Measurements from ENCODE around the gene GYG1.
A peak's percentile ranks its signal among the peaks of the same experiment; 100 is the strongest.

The GYG1 gene

DNA sequence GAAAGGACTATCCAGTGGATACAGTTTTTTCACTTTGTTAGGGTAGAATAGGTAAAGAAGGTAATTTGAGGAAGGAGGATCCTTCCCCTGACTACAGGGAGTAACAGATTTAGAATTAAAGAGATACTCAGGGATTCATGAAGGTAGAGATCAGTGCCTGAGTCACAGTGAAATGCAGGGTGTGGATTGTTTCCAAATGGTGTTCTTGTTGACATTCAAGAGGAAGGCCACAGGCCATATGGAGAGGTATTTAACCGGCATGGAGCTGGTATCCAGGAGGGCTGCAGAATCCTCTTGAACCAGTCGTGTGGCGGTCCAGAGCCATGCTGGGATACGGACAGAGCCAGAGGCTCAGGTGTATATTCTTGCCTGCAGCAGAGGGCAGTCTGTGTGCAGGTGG, 28.2 kb downstream of the GYG1 start:
- no peak for DNase-seq

DNA sequence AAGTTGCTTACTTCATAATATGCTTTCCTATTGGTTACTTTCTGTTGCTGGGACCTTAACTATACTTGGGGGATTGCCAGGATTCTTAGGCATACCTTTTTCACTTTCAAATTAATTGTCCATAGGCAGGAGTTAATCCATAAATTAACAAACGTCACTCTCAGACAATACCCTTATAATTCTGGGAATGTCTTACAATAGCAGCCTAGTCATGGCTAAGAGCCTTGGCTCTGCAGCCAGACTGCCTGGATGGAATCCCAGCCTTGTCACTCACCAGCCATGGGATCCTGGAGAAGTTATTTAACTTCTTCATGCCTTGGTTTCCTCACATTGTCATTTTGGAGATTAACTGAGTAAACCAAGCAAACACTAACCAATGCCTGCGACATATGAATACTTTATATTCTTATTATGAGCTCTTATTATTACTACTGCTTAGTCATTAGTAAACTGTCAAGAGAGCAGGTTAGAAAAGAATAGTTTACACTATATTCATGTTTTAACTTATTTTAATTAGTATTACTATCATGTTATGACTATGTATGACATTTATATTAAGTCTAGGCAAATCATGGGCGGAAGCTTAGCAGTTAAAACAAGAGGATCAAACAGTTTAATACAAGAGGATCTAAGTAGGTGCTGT, 29.0 kb downstream of the GYG1 start:
- no peak for DNase-seq

DNA sequence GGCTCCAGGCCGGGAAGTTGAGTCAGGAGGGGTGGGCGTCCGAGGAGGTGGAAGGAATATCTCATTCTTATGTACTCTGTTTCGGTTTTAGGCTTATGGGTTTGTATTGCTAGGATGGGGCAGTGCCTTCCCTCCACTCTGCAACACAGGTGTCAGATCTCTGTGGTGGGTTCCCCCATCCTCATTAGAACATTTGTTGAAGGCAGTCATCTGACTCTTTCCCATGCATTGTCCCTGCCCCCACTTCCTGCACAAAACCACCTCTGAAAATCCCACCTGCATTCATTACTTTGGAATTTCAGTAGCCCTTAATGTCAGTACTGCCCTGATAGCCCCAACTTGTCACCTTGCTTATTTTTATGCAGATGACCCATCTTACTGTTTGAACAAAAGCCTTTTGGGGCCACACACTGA, 29.5 kb downstream of the GYG1 start:
- DNase-seq, result peak; percentile 14 to 37

DNA sequence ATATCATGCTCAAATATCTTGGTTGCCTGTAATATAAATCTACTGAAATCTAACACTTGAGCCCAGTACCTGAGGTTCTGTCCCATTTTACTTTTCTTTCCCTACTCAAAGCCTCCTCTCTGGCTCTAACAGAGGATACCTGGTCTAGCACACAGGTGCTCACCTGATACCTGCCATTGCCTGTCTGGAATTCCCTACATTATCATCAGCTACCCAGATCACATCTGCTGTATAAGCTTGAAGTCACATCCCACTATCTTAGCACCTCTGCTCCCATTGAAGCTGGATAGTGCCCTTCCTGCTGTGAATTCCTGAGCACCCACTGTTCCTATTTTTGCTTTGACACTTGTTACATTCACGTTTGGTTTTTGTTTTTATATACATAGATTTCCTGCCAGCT, 30.5 kb downstream of the GYG1 start:
- DNase-seq, result no peak

DNA sequence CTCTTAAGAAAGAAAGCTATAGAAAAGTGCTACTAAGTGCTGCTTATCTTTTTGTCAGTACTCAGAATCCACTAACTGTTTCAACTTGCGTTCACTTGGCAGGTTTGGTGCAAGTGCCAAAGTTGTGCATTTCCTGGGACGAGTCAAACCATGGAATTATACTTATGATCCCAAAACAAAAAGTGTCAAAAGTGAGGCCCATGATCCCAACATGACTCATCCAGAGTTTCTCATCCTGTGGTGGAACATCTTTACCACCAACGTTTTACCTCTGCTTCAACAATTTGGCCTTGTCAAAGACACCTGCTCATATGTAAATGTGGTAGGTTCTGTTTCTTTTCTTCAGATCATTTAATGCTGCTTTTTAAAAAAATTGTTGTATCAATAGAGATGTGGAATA, 32.6 kb downstream of the GYG1 start:
- no peak for DNase-seq

DNA sequence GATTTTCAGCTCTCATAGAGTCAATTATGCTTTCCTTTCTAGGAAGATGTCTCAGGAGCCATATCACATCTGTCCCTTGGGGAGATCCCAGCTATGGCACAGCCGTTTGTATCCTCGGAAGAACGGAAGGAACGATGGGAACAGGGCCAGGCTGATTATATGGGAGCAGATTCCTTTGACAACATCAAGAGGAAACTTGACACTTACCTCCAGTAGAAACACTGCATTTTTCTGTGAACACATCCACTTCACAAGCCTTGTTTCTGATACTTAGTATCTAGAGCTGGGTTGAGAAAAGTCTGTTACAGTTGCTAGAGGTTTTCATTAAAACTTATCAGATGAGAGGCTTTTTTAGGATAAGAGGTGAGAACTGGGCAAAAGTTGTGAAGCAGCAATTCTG, 35.4 kb downstream of the GYG1 start:
- no peak for DNase-seq

DNA sequence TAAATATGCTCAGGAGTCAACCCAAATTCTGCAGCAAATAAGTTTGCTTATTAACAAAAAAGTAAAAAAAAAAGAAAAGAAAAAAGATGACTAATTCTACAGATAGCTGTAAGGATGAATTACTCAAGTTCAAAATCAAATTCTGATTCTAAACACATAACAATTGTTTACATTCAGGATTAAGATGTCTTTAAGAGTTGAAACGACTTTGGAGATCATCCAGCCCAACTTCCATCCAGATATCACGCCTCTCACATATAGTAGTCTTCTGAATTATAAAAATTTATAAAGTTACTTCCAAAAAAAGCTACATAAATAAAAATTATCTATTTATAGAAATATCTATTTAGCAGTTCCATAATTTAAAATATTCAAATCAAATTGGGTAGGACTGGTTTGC, 39.8 kb downstream of the GYG1 start:
- DNase-seq, result no peak

DNA sequence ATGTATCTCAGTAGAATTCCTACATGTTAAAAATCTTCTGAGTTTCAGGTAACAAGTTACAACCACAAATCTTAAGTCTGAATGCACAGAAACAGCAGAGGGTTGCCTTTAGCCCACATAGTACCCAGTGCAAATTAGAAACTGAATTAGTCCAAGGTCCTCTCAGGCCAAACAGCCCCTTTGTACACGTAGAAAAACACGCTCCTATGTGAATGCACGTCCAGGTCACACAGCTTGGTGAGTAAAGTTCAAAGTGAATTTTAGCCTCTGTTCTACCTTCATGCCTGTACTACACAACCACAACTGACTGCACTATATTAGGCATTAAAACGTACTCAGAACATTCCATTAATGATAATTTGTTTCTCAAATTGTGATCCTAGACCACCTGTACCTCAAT, 46.3 kb downstream of the GYG1 start:
- DNase-seq, result no peak

DNA sequence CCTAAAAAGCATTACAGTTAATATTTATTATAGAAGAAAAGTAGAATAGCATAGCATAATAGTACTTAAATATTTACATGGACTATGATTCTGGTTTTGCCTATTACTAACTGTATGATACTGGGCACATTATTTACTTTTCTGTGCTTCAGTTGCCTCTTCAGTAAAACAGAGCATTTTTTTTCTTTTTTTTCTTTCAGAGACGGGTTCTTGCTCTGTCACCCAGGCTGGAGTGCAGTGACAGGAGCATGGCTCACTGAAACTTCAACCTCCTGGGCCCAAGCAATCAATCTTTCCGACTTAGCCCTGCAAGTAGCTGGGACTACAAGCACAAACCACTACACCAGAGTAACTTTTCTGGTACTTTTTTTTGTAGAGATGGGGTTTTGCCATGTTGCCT, 47.0 kb downstream of the GYG1 start:
- no peak for DNase-seq

DNA sequence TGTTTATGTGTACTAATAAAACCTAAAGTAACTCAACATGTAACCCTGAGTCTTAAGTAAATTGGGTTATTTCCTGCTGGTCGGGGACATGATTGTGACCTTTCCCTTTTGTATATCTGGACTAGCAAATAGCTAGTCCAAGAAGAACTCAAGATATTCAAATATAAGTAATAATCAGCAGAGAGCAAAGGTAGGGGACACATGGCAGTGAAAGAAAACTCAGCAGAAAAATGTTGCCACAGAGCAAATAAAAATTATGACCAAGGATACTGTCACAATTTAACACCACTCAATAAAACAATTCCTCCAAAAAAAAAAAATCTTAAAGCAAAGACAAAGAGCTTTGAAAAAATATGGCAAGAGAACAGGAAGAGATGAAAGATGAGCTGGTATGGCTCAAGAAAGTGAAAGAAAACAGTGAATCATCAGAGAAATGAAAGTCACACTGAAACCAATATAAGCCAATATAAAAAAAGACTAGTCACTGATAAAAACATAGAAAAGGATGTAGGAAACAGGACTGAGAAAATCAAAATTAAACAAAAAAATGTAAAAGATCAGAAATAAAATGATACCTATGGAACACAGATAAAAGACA, 51.5 kb downstream of the GYG1 start:
- DNase-seq, result no peak

DNA sequence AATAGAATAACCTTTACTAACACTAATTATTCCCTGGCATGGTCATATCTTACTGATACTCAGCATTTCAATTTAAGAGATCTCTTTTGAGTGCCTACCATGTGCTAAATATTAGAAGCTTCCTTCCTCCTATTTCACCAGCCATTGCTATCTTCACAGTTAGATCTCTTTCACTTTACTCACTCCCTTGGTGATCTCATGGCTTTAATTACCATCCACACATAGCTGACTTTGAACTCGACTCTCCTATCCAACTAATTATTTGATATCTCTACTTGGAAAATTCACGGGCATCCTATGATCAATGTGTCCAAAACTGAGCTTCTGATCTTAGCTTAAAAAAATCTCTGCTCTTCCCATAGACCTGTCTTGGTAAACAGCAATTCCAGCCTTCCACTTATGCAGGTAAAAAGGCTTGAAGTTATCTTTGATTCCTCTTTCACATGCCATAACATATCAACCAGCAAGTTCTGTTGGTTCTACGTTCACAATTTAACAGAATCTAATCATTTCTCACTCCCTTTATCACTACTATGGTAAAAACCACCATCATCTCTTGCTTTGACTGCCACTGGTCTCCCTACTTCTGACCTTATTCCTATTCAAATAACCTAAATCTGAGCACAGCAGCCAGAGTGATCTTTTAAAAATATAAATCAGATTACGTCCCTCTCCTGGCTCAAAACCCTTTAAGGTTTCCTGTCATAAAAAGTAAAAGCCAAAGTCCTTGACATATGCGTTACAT, 53.2 kb downstream of the GYG1 start:
- DNase-seq, result no peak

DNA sequence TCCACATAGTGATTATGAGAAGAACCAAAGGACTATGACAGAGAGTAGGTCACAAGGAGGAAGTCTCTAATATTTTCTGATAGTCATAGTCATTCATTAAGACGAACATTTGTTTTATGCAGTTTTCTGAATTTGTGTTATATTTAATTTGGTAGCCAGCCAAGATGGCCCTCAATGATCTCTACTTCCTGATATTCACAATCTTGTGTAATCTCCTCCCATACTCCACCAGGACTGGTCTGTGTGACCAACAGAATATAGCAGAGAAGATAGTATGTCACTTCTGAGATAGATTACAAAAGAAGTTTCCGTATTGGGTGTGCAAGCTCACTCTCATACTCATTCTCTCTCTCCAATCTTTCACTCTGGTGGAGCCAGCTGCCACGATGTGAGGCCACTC, 64.2 kb downstream of the GYG1 start:
- no peak for DNase-seq

DNA sequence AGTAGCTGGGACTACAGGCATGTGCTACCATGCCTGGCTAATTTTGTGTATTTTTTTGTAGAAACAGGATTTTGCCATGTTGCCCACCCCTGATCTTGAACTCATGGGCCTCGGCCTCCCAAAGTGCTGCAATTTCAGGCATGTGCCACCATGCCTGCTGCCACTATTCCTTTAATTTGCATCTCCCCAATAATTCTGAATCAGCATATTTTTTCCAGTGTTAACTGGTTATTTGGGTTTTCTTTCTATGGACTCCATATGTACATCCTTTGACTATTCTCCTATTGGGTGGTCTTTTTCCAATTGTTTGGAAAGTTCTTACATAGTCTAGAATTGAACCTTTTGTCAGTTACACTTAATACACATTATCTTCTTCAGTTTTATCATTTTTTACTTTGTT, 66.9 kb downstream of the GYG1 start:
- DNase-seq, result no peak

DNA sequence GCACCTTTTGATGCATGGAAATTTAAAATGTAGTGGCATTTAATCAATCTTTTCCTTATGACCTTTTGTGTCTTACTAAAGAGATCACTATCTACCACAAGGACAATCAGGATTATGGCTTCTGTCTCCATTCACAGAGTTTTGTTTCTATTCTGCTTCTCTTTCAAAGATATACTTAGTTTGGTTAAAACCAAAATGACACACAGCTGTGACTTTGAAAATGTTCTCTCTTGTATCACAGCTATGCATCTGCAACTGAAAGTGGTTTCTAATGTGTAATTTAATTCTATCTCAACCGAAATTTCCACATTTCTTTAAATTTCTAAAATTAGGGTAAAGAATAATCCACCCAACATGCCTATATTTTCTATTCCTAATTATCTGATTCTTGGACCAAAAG, 67.3 kb downstream of the GYG1 start:
- DNase-seq, result no peak

DNA sequence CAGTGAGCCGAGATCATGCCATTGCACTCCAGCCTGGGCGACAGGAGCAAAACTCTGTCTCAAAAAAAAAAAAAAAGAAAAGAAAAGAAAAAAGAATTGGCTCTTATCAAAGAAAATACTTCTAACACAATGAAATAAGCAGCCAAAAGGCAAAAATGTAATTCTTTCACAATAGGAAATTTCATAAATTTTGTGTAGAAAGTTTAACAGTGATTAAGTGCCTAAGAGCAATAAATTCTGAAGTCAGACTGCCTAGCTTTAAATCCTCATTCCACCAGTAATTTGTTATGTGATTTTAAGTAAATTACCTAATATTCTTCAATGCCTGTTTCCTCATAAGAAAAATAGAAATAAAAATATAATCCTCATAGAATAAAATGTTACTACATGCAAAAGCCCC, 70.4 kb downstream of the GYG1 start:
- no peak for DNase-seq

DNA sequence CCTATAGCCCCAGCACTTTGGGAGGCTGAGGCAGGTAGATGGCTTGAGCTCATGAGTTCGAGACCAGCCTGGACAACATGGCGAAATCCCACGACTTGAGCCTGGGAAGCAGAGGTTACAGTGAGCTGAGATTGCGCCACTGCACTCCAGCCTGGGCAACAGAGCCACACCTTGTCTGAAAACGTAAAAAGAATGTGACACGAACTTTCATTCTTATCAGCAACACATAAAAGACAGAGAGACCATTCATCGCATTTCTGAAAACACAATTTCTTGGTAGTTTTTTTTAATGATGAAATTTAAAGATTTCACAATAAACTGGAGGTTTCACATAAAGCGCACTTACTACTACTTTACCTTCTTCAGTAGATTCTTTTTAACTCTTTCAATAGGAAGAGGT, 76.5 kb downstream of the GYG1 start:
- no peak for DNase-seq

All from stimulated activated CD4-positive, alpha-beta T cell treated with anti-CD3 and anti-CD28 coated beads, Interleukin-2, amount 100 ng/mL, for 24 hours (primary cell).